NT2/D1 (cell line): ENCODE results near the gene CFAP74.

Experiments
- DNase-seq: peaks from one replicate; pipeline ENCODE4 v3.0.0-alpha.2; 2011; ENCODE audit warnings: low read depth, low spot score
- H3K27me3 ChIP-seq: 2 replicates; pipeline ENCODE4 v1.6.0; 2011; ENCODE audit warnings: mild to moderate bottlenecking; ENCODE audit not compliant: insufficient read length, insufficient read depth
- H3K36me3 ChIP-seq: 2 replicates; pipeline ENCODE4 v1.6.1; 2011; ENCODE audit warnings: mild to moderate bottlenecking, low read length, mixed read lengths; ENCODE audit not compliant: insufficient read depth, insufficient read length
- H3K4me1 ChIP-seq: 2 replicates; pipeline ENCODE4 v1.5.1; 2011; ENCODE audit not compliant: insufficient read depth, insufficient read length
- H3K4me3 ChIP-seq: 2 replicates; pipeline ENCODE4 v1.5.1; 2011; ENCODE audit warnings: low read depth; ENCODE audit not compliant: insufficient read length
- H3K9ac ChIP-seq: 2 replicates; pipeline ENCODE4 v1.6.0; 2011; ENCODE audit warnings: low read depth; ENCODE audit not compliant: insufficient read length
- H3K9me3 ChIP-seq: 2 replicates; pipeline ENCODE4 v1.5.1; 2011; ENCODE audit warnings: mild to moderate bottlenecking, low read length; ENCODE audit not compliant: insufficient read depth
- SUZ12 ChIP-seq: IDR thresholded peaks from 2 replicates; pipeline ENCODE4 v1.6.1; 2011; ENCODE audit not compliant: insufficient read length, insufficient read depth; ENCODE audit errors: extremely low read depth
- YY1 ChIP-seq: IDR thresholded peaks from 2 replicates; pipeline ENCODE4 v1.6.1; 2011; ENCODE audit not compliant: insufficient read length, insufficient read depth
- ZNF274 ChIP-seq: IDR thresholded peaks from 2 replicates; pipeline ENCODE4 v1.6.1; 2011; ENCODE audit warnings: mild to moderate bottlenecking, low read depth, low read length

Gene CFAP74

DNA sequence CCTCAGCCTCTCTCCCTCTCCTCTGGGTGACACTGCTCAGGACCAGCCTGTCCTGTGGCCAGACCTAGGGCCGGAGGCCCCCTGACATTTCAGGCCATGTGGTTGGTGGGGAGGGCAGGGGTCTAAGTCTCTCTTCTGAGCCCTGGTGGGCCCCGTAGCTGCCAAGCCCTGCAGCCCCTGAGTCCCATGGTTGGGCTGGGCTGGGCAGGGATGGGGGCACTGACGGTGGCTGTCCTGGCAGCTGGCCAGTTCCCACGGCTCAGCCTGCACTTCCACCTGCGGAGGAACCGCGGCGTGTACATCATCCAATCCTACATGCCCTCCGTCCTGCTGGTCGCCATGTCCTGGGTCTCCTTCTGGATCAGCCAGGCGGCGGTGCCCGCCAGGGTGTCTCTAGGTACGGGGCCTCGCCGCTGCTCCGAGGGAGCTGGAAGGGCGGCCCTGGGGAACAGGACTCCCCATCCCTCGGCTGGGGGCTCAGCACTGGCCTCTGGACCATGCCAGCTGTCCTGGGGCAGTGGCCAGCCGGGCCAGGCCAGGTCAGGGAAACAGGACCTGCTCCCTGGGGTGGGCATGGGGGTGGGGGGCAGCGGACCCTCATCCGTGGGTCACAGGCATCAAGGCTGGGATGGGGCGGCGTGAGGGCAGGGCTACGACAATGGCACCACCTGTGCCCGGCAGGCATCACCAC lies 25.4 kb upstream of the CFAP74 start:
- TF ChIP-seq SUZ12, result no peak
- TF ChIP-seq ZNF274, result no peak
- no peak for TF ChIP-seq YY1
- no peaks in the 10 kb centered on the region for H3K9me3 ChIP-seq

GRCh38 chr1:2027961-2028583 lies 24.5 kb upstream of the CFAP74 start:
- peaks cover 5% of the 10 kb centered on the region for H3K4me1 ChIP-seq
- no peaks in the 10 kb centered on the region for H3K36me3 ChIP-seq
- TF ChIP-seq SUZ12, result no peak
- no peak for TF ChIP-seq ZNF274
- no peak for TF ChIP-seq YY1
- H3K9me3 ChIP-seq, result no peaks in the 10 kb centered on the region
- no peak for DNase-seq
- no peak overlapping the region for H3K9ac ChIP-seq
- H3K27me3 ChIP-seq, result no peaks in the 10 kb centered on the region
- H3K4me3 ChIP-seq, result no peak overlapping the region

More for the DNA sequence above, 25.4 kb upstream of the CFAP74 start:
- H3K27me3 ChIP-seq, result no peaks in the 10 kb centered on the region
- H3K36me3 ChIP-seq, result no peaks in the 10 kb centered on the region
- H3K9ac ChIP-seq, result no peak overlapping the region
- H3K4me3 ChIP-seq, result no peak overlapping the region
- peaks cover 7% of the 10 kb centered on the region for H3K4me1 ChIP-seq
- no peak for DNase-seq

GRCh38 chr1:2025491-2025981 lies 21.9 kb upstream of the CFAP74 start:
- H3K4me3 ChIP-seq, result no peak overlapping the region
- H3K36me3 ChIP-seq, result no peaks in the 10 kb centered on the region
- no peak for DNase-seq
- H3K4me1 ChIP-seq, result peaks cover 2% of the 10 kb centered on the region
- H3K9me3 ChIP-seq, result no peaks in the 10 kb centered on the region
- H3K9ac ChIP-seq, result no peak overlapping the region
- peaks cover 15% of the 10 kb centered on the region for H3K27me3 ChIP-seq
- TF ChIP-seq ZNF274 (no peak), YY1 (no peak), SUZ12 (no peak)

DNA sequence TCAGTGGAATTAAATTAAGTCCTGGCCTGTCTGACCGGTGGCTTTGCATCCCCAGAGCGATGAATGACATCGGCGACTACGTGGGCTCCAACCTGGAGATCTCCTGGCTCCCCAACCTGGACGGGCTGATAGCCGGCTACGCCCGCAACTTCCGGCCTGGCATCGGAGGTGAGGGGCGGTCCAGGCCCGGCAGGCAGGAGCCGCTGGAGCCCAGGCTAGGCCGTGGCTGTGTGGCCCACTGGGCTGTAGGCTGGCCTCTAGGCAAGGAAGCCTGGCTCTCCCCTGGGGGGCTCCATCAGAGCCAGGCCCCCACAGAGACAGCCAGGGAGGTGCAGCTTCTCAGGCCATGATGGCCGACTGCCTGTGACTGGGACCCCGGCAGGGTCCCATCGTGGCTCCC lies 21.3 kb upstream of the CFAP74 start:
- Histone ChIP-seq H3K27me3 (peaks cover 21% of the 10 kb centered on the region), H3K4me1 (peaks cover 2% of the 10 kb centered on the region), H3K9me3 (no peaks in the 10 kb centered on the region), H3K9ac (no peak overlapping the region), H3K36me3 (no peaks in the 10 kb centered on the region), H3K4me3 (no peak overlapping the region)
- no peak for TF ChIP-seq ZNF274
- no peak for TF ChIP-seq SUZ12
- no peak for TF ChIP-seq YY1
- no peak for DNase-seq

DNA sequence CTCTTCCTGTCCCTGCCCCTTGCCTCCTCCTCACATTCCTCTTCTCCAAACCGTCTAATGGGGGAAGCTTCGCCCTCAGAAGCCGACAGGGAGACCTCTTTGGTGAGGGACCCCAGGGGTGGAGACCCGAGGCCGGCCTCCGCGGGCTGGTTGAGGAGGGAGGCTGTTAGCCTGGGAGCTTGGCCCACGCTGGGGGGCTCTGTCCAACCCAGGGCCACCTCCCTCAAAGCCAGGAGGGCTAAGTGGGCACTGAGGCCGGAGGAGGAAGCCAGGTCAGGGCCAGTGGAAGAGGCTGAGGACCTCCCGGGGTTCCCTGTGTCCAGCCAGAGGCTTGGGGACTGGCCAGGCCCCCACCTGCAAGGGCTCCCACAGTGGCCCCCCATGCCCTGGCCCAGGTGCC lies 20.9 kb upstream of the CFAP74 start:
- H3K27me3 ChIP-seq, result peaks cover 25% of the 10 kb centered on the region
- no peak for DNase-seq
- H3K4me3 ChIP-seq, result no peak overlapping the region
- TF ChIP-seq ZNF274 (no peak), SUZ12 (no peak), YY1 (no peak)
- no peak overlapping the region for H3K9ac ChIP-seq
- no peaks in the 10 kb centered on the region for H3K36me3 ChIP-seq
- no peaks in the 10 kb centered on the region for H3K9me3 ChIP-seq
- H3K4me1 ChIP-seq, result peaks cover 2% of the 10 kb centered on the region

DNA sequence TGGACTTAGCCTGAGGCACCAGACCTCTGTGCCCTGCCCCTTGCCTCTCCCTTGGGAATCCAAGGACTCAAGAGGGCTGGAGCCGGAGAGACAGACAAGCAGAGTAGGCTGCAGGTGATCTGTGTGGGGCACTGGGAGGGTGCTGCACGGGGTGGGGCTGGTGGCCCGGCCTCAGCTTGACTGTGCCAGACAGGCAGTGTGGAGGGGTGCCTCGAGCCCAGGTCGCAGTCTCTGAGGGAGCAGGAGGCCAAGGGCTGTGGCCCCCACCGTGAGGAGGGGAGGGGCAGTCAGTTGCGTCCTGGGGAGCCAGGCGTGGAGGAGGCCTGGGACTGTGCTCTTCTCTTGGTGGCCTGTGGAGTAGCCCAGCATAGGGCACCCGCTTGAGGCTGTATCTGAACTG lies 19.6 kb upstream of the CFAP74 start:
- Histone ChIP-seq H3K4me1 (peaks cover 2% of the 10 kb centered on the region), H3K4me3 (no peak overlapping the region), H3K36me3 (no peaks in the 10 kb centered on the region), H3K9ac (no peak overlapping the region), H3K27me3 (peaks cover 25% of the 10 kb centered on the region), H3K9me3 (no peaks in the 10 kb centered on the region)
- TF ChIP-seq ZNF274 (no peak), YY1 (no peak), SUZ12 (no peak)
- DNase-seq, result no peak

DNA sequence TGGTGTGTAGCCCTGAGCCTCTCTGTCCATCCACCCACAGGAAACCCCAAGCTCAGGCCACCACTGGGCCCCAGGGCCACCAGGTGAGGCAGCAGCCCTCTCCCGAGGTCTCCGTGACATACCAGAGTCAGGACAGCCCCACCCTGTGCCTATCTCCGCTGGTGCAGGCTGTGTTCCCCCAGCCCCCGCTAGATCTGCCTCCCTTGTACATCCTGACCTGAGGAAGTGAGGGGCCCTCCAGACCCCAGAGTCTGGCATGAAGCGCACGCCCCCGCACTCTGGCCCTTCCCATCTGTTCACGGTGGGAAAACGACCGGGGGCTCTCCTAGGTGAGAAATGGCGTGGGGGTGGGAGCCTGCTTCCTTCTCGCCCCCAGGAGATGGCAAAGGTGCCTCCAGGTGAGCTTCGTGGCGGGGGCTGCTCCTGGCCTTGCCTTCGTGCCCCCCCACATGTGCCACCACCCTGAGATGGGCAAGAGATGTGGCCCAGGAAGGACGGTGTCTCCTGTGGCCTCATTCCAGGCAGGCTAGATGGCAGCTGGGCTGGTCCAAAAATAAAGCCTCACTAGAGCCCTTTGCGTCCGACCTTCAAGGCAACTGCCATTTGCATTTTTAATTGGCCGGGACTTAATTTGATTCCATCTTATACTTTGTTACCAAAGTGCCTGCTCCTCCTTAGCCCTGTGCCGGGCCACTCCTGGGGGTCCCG lies 18.6 kb upstream of the CFAP74 start:
- peaks cover 25% of the 10 kb centered on the region for H3K27me3 ChIP-seq

More for the DNA sequence above, 18.6 kb upstream of the CFAP74 start:
- Histone ChIP-seq H3K9me3 (no peaks in the 10 kb centered on the region), H3K36me3 (no peaks in the 10 kb centered on the region), H3K4me3 (no peak overlapping the region), H3K4me1 (peaks cover 2% of the 10 kb centered on the region), H3K9ac (no peak overlapping the region)
- TF ChIP-seq YY1, result no peak
- no peak for TF ChIP-seq ZNF274
- no peak for TF ChIP-seq SUZ12
- no peak for DNase-seq
